Measurements from ENCODE around the gene SRF.
A peak's percentile ranks its signal among the peaks of the same experiment; 100 is the strongest.
"Not testable (repeated sequence)": the region's sequence is repeated elsewhere in the genome, so short reads cannot be mapped to it uniquely, and the experiment has no call there.

Gene SRF

GRCh38 chr6:43170931-43171706, at the start of gene SRF:
Gene SRF (plus strand): TSS chr6:43171269. CDS start chr6:43171657, 388 bp downstream.
- peak; percentile 98 for DNase-seq

- no peak for DNase-seq
Observed at GRCh38 chr6:43122146-43122545, 48.9 kb upstream of the SRF start.

GRCh38 chr6:43123461-43124314, 47.4 kb upstream of the SRF start:
- DNase-seq = no peak

GRCh38 chr6:43124481-43124880, 46.6 kb upstream of the SRF start:
- DNase-seq = no peak

GRCh38 chr6:43125119-43125518, 46.0 kb upstream of the SRF start:
- DNase-seq = no peak

- no peak for DNase-seq
Observed at GRCh38 chr6:43125555-43125954, 45.5 kb upstream of the SRF start.

GRCh38 chr6:43127180-43127579, 43.9 kb upstream of the SRF start:
- DNase-seq = no peak

GRCh38 chr6:43127877-43128276, 43.2 kb upstream of the SRF start:
- DNase-seq = no peak

GRCh38 chr6:43128926-43129325, 42.1 kb upstream of the SRF start:
- DNase-seq = no peak

- DNase-seq = no peak
Observed at GRCh38 chr6:43129434-43130194, 41.5 kb upstream of the SRF start.

- no peak for DNase-seq
Observed at GRCh38 chr6:43130429-43130828, 40.6 kb upstream of the SRF start.

GRCh38 chr6:43131379-43131778, 39.7 kb upstream of the SRF start:
- DNase-seq = not testable (repeated sequence)

GRCh38 chr6:43138267-43138666, 32.8 kb upstream of the SRF start:
- no peak for DNase-seq

- not testable (repeated sequence) for DNase-seq
Observed at GRCh38 chr6:43139973-43140372, 31.1 kb upstream of the SRF start.

GRCh38 chr6:43141644-43142043, 29.4 kb upstream of the SRF start:
- no peak for DNase-seq

GRCh38 chr6:43142101-43142500, 29.0 kb upstream of the SRF start:
- DNase-seq = no peak

- peak; percentile 92 for DNase-seq
Observed at GRCh38 chr6:43143235-43144128, 27.6 kb upstream of the SRF start.

GRCh38 chr6:43144879-43145278, 26.2 kb upstream of the SRF start:
- DNase-seq = no peak

GRCh38 chr6:43146261-43146660, 24.8 kb upstream of the SRF start:
- DNase-seq = no peak

- DNase-seq = no peak
Observed at GRCh38 chr6:43146709-43147688, 24.1 kb upstream of the SRF start.

Data from activated CD8-positive, alpha-beta memory T cell treated with anti-CD3 and anti-CD28 coated beads for 24 hours (primary cell).